ENCODE data around the gene ADTRP. TPM values are rescaled to one million over a fixed set of nuclear protein-coding genes. Genes with fewer than 3 reads are reported as not detected.

ADTRP gene
- total RNA-seq, 1 donor from 2014 or later = 2.0 TPM

DNA sequence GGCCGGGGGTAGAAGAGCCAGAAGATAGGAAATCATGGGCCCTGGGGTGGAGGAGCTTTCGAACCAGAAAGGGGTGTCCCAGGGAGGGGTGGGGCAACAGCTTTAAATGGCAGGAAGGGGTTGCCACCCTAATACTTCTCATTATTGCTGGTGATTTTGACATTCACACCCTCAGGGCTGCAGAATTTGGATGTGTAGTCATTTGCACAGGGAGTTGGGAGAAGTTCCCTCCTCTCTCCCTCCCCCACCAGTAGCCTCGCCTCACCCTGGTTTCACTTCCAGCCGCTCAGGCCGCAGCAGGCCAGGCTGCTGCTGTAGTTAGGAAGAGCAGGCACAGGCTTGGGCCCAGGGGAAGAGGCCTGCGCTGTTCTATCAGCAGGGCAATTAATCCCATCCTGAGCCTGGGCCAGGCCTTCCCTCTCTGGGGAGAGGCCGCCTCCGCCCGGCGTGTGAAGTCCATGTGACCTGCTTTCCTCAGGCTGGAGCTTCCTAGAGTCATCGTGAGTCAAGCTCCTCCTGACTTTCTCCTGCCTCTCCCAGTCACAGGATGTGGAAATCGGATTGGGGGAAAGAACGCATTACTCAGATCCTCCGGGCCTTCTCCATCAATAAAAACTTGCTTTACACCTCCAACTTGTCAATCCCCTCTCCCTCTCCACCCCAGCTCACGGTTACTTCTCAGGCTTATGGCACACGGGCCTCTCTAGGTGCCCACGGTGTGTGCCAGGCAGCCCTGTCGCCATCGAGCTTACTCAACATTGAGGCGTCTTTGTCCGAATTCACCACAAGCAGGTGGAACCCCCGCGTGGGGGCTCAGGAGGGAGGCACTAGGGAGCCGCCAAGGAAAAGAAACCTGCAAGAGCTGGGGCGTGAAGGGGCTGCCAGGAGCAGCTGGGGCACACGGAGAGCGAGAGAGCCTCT lies 7.8 kb downstream of the ADTRP start:
- ChIA-PET POLR2A (no interaction called here), CTCF (no interaction called here)
- H3K4me1 Mint-ChIP-seq = no peaks in the 10 kb centered on the region
- DNase-seq (no peak), ATAC-seq (ENCODE audit: low read depth) (no peak)
- intact Hi-C loops (cut with micrococcal nuclease) = no loop called here
- peaks cover 22% of the 10 kb centered on the region for H3K27me3 Mint-ChIP-seq
- no peak overlapping the region for H3K27ac Mint-ChIP-seq
- no peak for TF ChIP-seq CTCF (IDR thresholded peaks at IDR 0.05)
- no peaks in the 10 kb centered on the region for H3K36me3 Mint-ChIP-seq (ENCODE audit: low read depth)
- H3K4me3 Mint-ChIP-seq = no peak overlapping the region
- H3K9me3 Mint-ChIP-seq = no peaks in the 10 kb centered on the region

- ChIA-PET CTCF (no interaction called here), POLR2A (no interaction called here)
- no peak for TF ChIP-seq CTCF (IDR thresholded peaks at IDR 0.05)
- no peak overlapping the region for H3K4me3 Mint-ChIP-seq
- H3K4me1 Mint-ChIP-seq = no peaks in the 10 kb centered on the region
- H3K9me3 Mint-ChIP-seq = no peaks in the 10 kb centered on the region
- H3K27ac Mint-ChIP-seq = no peak overlapping the region
- ATAC-seq (ENCODE audit: low read depth) (no peak), DNase-seq (no peak)
- intact Hi-C loops (cut with micrococcal nuclease) = no loop called here
- H3K36me3 Mint-ChIP-seq (ENCODE audit: low read depth) = no peaks in the 10 kb centered on the region
- H3K27me3 Mint-ChIP-seq = peaks cover 20% of the 10 kb centered on the region
Measured at GRCh38 chr6:11769811-11770545, 8.6 kb downstream of the ADTRP start.

DNA sequence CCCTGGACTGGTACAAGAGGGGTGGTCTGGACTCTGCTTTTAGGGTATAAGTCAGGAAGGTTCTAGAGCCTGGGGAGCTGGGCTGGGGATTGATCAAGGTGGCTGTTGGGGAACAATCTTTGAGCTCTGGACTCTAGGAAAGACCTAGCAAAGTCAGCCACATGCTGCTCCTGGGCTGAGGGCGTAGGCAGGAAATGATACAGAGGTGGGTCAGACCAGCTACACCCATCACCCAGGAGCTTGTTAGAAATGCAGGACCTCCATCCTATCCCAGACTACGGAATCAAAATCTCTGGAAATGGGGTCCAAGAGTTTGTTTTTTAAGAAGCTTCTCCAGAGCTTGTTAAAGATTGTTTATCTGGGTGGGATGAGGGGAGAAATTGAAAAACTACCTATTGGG lies 9.4 kb downstream of the ADTRP start:
- TF ChIP-seq CTCF (IDR thresholded peaks at IDR 0.05) = no peak
- POLR2A ChIA-PET = no interaction called here
- H3K27ac Mint-ChIP-seq = no peak overlapping the region
- peaks cover 20% of the 10 kb centered on the region for H3K27me3 Mint-ChIP-seq
- H3K4me3 Mint-ChIP-seq = no peak overlapping the region
- no peaks in the 10 kb centered on the region for H3K36me3 Mint-ChIP-seq (ENCODE audit: low read depth)
- H3K4me1 Mint-ChIP-seq = no peaks in the 10 kb centered on the region
- DNase-seq (no peak), ATAC-seq (ENCODE audit: low read depth) (no peak)
- H3K9me3 Mint-ChIP-seq = no peaks in the 10 kb centered on the region
- CTCF ChIA-PET = no interaction called here
- intact Hi-C loops (cut with micrococcal nuclease) = no loop called here

DNA sequence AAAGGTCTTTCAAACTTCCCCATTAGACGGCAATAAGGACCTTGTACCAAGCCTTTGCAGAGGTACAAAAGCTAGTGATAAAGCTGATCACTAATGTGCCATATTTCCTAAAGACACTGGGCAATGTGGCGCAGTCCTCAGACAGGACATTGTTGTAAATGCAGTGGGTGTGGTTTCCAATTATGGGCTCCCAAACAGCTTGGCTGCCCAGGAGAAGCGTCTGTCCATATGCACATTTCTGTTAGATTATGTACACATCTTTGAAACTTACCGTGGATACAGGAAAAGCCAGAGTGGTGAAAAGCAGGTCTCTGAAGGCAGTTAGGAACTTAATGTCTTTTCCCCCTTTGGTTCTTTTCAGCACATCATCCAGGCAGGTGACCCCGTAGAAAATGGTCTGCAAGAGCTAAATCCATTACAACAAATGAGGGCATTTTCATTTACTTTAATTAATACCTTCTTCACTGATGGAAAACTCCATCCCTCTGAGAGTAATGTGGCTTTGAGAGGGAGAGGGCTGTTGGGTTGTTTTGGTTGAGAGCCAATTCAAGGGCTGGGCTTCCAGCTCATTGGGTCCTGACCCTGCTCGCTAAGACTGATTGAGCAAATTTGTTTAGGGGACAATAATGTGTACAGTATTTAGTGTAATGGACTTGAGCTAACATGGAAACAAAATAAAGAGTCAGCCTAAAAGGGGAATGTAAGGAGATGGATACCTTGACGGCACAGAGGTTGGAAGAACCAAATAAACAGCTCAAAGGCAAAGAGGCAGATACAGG lies 10.4 kb downstream of the ADTRP start:
- POLR2A ChIA-PET = no interaction called here
- CTCF ChIA-PET = no interaction called here
- Mint-ChIP-seq H3K27ac (no peak overlapping the region), H3K9me3 (no peaks in the 10 kb centered on the region), H3K4me3 (no peak overlapping the region), H3K36me3 (ENCODE audit: low read depth) (no peaks in the 10 kb centered on the region), H3K4me1 (no peaks in the 10 kb centered on the region), H3K27me3 (peaks cover 21% of the 10 kb centered on the region)
- ATAC-seq (ENCODE audit: low read depth) (no peak), DNase-seq (no peak)
- intact Hi-C loops (cut with micrococcal nuclease) = no loop called here
- TF ChIP-seq CTCF (IDR thresholded peaks at IDR 0.05) = no peak

DNA sequence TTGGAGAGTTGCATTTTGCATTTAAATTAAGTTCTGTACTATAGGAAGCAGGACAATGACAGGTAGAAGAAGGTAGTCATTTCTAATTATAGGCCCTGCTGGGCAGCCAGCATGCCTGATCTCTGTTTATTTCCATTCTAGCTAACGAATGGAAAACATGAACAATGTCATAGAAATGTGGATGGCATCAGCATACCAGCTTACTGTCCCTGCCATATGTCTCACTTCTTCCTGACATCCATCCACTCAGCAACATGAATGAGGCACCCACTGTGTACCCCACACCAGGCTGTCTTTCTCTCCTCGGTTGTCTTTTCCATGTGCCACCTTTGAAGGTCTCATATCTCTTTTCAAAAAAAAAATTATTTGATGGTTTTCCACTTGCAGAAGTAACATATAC lies 11.1 kb downstream of the ADTRP start:
- H3K36me3 Mint-ChIP-seq (ENCODE audit: low read depth) = no peaks in the 10 kb centered on the region
- POLR2A ChIA-PET = no interaction called here

More for the DNA sequence above, 11.1 kb downstream of the ADTRP start:
- H3K27ac Mint-ChIP-seq = no peak overlapping the region
- H3K4me1 Mint-ChIP-seq = no peaks in the 10 kb centered on the region
- H3K9me3 Mint-ChIP-seq = no peaks in the 10 kb centered on the region
- no peak for TF ChIP-seq CTCF (IDR thresholded peaks at IDR 0.05)
- no peak overlapping the region for H3K4me3 Mint-ChIP-seq
- DNase-seq = no peak
- no peak for ATAC-seq (ENCODE audit: low read depth)
- intact Hi-C loops (cut with micrococcal nuclease) = no loop called here
- CTCF ChIA-PET = no interaction called here
- peaks cover 22% of the 10 kb centered on the region for H3K27me3 Mint-ChIP-seq
